GM12892 (cell line): Measurements from ENCODE around the gene SESTD1.
A peak's percentile ranks its signal among the peaks of the same experiment; 100 is the strongest.

Experiments
- DNase-seq: peaks from one replicate; pipeline ENCODE4 v3.0.0; 2011; ENCODE audit not compliant: insufficient read length
- FAIRE-seq: peaks from 2 replicates; lab custom pipeline; 2011; peaks lifted over from hg19 to GRCh38; lab: Jason Lieb, UNC
- POLR2A ChIP-seq: IDR thresholded peaks from 2 replicates; pipeline ENCODE4 v1.6.1; 2011; ENCODE audit warnings: low read depth, low read length, control low read depth
- POLR2AphosphoS5 ChIP-seq: IDR thresholded peaks from 2 replicates; pipeline ENCODE4 v1.6.1; 2011; ENCODE audit warnings: low read depth, low read length, control low read depth
- TAF1 ChIP-seq: IDR thresholded peaks from 2 replicates; pipeline ENCODE4 v1.6.1; 2011; ENCODE audit warnings: low read depth, mild to moderate bottlenecking, control low read depth, low read length, borderline replicate concordance

SESTD1 gene

DNA sequence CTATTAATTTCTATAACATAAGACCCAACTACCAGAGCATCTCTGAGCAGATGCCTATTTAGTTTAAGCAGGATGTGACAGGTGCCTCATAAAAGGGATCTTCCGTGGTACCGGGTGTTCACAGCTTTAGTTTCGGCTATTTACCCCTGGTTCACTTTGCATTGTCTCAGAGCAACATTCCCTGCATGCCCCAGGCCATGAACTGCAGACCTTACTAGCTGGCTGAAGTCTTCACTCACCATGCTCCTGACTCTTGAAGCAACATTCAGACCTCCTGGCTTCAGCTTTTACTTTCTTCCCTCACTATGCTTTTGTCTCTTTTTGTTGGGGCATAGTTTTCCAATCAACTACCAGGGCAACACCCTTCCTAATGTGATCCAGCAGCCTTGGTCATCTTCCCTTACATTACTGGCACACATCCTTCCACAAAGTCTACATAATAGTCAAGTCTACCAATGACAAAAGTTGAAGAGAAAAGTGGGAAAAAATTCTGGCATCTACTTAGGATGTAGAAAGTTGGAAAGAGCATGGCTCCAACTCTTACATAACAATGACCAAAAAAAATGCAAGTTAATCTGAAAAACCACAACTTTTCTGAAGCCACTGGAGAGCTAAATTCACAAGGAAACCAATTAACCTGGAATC, 99.2 kb downstream of the SESTD1 start:
- DNase-seq: no peak
- FAIRE-seq: no peak

DNA sequence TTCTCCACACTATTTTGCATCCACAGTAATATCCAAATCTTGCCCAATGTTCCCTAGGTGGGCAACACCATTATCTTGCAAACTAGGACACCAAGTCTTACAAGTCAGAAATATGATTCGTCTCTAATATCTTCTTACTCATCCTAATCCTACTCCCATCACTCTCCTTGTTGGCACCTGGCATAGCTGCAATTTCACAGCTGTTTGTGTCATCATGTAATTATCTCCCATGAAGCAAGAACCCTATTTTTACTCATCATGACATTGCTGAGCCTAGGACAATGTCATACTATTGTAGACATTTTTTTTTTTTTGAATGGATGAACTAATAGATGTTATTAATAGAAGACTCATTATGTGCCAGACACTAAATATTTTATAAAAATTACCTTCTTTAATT, 123.4 kb downstream of the SESTD1 start:
- DNase-seq: no peak
- no peak for FAIRE-seq
- TF ChIP-seq TAF1 (no peak), POLR2A (no peak), POLR2AphosphoS5 (no peak)

More for the DNA sequence above, 99.2 kb downstream of the SESTD1 start:
- TF ChIP-seq TAF1: no peak
- no peak for TF ChIP-seq POLR2A
- TF ChIP-seq POLR2AphosphoS5: no peak

DNA sequence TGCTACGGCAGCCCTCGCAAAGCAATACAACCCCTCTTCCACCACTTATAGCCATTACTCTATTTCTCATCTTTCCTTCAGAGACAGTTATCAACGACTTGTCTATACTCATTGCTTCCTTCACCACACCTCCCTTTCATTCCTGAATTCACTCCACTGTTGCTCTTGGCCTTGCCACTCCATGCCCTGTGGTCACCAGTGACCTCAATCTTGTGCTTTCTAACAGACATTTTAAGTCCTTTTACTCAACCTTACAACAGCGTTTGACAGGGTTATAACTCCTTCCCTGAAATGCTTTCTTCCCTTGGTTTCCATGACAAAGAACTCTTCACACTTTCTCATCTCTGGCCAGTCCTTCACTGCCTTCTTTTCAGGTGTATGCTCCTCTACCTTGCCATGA, 124.1 kb downstream of the SESTD1 start:
- TF ChIP-seq POLR2A (no peak), POLR2AphosphoS5 (no peak), TAF1 (no peak)
- FAIRE-seq (no peak), DNase-seq (no peak)

DNA sequence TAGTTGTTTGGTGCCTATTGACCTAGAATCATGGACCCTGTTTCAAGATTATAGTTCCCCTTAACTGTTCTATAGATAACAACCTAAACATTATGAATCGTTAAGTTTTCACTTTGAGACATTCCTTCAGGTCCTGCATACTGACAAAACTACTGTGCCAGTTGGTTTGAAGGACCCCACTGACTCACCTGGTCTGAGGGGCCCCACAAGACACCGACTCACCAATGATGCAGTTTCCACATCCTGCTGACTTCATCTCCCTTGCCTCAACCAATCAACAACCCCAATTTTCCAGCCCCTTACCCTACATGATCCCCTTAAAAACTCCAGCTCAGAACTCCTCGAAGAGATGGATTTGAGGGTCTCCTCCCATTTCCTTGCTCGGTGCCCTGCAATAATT, 125.1 kb downstream of the SESTD1 start:
- TF ChIP-seq TAF1 (no peak), POLR2A (no peak), POLR2AphosphoS5 (no peak)
- DNase-seq: no peak
- FAIRE-seq: no peak

DNA sequence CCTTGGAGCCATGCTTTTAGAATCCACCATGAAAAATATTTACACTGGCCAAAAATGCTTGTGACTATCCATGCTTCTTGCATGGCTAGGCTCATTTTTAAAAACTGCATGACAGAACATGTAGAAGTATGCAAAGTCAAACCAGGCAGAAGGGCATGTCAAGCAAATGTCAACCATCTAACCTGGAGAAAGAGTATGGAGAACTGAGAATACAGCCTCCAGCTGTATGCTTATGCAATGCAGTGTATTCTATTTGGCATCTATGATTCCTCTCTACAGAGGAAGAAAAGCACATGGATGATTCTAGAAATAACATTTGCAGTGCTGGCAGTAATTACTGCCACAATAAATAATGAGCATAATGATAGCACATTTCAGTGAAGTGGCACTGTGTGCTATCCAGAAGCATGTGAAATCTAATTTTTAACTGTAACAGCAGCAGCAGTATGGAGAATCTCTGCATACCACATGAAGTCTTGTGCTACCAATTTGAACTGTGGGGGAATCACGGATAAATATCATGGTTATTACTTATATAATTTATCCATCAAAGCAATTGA, 127.4 kb downstream of the SESTD1 start:
- FAIRE-seq: no peak
- no peak for TF ChIP-seq TAF1
- TF ChIP-seq POLR2A: no peak
- no peak for TF ChIP-seq POLR2AphosphoS5

DNA sequence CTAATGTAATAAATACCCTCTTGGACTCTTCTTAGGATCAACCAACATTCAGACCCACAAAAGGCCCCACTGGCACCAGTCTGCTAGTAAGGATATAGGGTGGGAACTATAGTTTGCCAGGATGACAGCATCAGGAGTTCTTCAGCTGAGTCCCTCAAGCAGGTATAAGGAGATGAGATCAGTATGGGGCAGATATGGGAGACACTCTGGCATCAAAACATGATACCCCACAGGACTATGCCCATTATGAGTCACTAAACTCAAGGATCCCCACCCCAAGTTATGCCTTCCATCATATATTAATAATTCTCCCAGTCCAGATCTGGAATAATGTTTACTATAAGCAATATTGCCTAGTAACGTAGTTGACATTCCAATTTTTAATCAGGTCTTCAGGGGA, 131.6 kb downstream of the SESTD1 start:
- TF ChIP-seq POLR2AphosphoS5 (no peak), TAF1 (no peak), POLR2A (no peak)
- no peak for FAIRE-seq
- no peak for DNase-seq

More for the DNA sequence above, 127.4 kb downstream of the SESTD1 start:
- no peak for DNase-seq

DNA sequence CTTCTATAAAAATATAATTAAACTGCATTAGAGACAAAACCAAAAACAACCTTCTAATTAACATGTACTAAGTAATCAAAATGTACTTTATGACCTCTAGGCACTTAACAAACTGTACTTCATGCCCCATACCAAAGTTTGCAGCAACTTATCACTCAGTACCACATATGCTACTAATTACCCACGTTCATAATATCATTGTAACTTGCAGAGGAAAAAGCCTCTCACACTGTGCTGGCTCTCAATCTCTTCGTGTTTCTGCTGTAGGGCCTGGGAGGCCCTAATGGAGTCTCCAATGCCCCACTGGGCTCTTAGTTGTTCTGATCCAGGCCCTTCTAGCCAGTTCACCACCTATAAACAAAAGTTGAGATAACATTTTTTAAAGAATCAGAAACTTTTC, 132.6 kb downstream of the SESTD1 start:
- FAIRE-seq: no peak
- no peak for DNase-seq
- TF ChIP-seq POLR2AphosphoS5: no peak
- no peak for TF ChIP-seq TAF1
- no peak for TF ChIP-seq POLR2A

DNA sequence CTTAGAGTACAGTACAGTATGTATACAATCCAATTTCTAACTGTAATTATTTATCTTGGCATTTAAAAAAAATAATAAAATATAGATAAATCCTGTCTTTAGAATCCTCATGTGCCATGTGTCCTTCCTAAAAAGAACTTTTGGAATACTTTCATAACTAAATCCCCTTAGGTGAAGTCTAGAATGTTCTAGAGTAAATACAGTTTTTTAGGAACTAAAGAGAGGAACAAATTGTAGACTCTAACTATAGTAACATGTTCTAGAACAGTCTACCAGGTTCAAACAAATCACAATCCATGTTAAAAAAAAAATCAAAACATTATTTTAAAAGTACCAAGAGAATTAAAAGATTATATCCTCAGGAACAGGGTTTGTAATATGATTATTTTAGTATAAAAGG, 134.1 kb downstream of the SESTD1 start:
- TF ChIP-seq POLR2AphosphoS5 (no peak), POLR2A (no peak), TAF1 (no peak)
- DNase-seq (no peak), FAIRE-seq (no peak)

DNA sequence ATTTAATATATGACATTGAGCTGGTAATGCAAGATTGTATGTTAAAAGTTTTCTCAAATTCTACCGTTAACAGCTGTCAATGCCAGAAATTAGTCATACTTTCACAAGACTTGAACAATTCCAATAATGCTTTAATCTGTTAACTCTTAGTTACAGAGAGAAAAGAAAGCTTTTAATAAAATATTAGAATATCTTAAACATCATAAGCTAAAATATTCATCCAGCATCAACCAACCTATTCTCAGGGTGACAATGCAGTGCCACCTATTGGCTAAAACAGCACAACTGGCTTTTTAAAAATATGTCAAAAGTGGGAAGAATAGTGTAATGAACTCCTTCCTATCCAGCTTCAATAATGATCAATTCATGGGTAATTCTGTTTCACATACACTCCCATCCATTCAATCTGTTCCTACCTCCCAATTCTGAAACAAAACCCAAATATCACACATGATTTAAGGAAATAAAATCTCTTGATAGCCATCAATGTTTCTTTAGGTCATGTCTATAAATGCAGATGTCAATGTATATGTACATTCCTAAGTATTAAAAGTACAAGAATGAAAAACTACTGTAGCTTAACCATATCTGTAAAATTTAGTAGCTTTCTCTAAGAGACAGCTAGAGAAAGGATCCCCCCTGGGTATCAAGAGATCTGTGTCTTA, 134.9 kb downstream of the SESTD1 start:
- no peak for TF ChIP-seq TAF1
- no peak for TF ChIP-seq POLR2AphosphoS5
- TF ChIP-seq POLR2A: no peak
- no peak for DNase-seq
- FAIRE-seq: peak; percentile 90

DNA sequence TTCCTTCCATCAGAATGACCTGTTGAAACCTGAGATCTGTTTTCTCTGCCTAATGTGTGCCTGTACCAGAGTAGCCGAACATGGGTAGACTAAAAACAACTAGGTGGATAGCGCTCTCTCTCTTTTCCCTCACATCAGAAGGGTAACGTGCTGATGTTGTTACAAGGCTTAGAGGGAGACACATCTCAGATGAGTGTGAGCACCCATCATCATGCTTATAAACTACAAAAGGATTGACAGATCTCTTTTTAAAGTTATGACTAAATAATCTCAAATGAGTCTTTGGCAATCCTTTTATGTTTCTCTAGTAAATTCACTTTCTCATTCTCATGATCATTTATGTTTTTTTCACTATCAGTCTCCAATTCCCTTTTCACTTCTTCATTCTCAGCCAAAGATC, 139.2 kb downstream of the SESTD1 start:
- TF ChIP-seq POLR2AphosphoS5 (no peak), POLR2A (no peak), TAF1 (no peak)

DNA sequence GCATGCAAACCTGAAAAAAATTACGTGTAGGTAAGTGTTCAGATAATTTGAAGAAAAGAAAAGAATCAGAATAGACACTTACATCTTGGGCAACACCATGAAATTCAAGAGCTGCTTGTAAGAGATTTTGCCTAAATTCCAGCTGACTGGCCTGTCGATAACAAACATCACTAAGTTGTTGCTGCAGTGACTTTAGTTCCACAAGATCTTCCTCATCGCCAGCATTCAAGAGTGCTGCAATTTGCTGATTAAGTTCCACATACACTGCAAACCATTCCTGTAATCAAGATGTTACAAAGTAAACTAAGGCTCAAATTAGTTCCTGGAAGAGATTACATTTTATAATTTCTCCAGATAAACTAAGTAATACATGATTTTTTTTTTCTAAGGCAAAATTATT, 140.3 kb downstream of the SESTD1 start:
- FAIRE-seq (no peak), DNase-seq (no peak)
- no peak for TF ChIP-seq TAF1
- no peak for TF ChIP-seq POLR2A
- TF ChIP-seq POLR2AphosphoS5: no peak

More for the DNA sequence above, 139.2 kb downstream of the SESTD1 start:
- DNase-seq (no peak), FAIRE-seq (no peak)
